Adrenal gland (tissue), 5 donors: ENCODE results near the gene MRPL33.
"Not testable (repeated sequence)": the region's sequence is repeated elsewhere in the genome, so short reads cannot be mapped to it uniquely, and the experiment has no call there.

ENCODE experiments used
- POLR2A ChIP-seq, 2 donors: fragments of 450-650 bp; IDR thresholded peaks; one replicate each; pipeline ENCODE4 v1.6.1; 2017; ENCODE audit warnings: antibody characterized with exemption in 2 of 2, mild to moderate bottlenecking in 2 of 2, moderate library complexity in 1 of 2
- TF ChIP-seq, protein P1 (sequence below), 6 experiments: fragments of 450-650 bp in 4 of 6; fragments of 200-600 bp in 2 of 6; sonication (generic) in 1 of 6; IDR thresholded peaks; 1 replicate in 5 of 6; 2 replicates in 1 of 6; pipeline versions ENCODE4 v1.5.1 to v1.8.0; 2016 to 2021; ENCODE audit warnings: antibody characterized with exemption in 6 of 6, mild to moderate bottlenecking in 2 of 6, moderate library complexity in 1 of 6
- donor health status: DM: no; HTN: no; CAD: no.

DNA sequence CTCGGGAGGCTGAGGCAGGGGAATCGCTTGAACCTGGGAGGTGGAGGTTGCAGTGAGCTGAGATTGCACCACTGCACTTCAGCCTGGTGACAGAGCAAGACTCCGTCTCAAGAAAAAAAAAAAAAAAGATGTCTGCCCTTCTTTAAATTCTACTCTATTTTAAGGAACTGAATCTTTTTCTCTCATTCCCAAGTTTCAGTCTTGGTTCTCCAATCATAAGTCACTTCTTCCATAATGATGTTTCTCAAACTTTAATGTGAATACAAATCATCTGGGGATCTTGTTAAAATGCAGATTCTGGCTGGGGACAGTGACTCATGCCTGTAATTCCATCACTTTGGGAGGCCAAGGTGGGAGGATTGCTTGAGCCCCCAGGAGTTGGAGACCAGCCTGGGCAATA lies 7.0 kb upstream of the MRPL33 start:
- TF ChIP-seq POLR2A (IDR thresholded peaks at IDR 0.05), result not testable (repeated sequence)
- TF ChIP-seq, protein P1, sequence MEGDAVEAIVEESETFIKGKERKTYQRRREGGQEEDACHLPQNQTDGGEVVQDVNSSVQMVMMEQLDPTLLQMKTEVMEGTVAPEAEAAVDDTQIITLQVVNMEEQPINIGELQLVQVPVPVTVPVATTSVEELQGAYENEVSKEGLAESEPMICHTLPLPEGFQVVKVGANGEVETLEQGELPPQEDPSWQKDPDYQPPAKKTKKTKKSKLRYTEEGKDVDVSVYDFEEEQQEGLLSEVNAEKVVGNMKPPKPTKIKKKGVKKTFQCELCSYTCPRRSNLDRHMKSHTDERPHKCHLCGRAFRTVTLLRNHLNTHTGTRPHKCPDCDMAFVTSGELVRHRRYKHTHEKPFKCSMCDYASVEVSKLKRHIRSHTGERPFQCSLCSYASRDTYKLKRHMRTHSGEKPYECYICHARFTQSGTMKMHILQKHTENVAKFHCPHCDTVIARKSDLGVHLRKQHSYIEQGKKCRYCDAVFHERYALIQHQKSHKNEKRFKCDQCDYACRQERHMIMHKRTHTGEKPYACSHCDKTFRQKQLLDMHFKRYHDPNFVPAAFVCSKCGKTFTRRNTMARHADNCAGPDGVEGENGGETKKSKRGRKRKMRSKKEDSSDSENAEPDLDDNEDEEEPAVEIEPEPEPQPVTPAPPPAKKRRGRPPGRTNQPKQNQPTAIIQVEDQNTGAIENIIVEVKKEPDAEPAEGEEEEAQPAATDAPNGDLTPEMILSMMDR (IDR thresholded peaks at IDR 0.05), result not testable (repeated sequence)
